CD4-positive, alpha-beta T cell treated with Interleukin-6 at 100 ng/mL for 8 hours (primary cell): Measurements from ENCODE around the gene TMPRSS3.

ENCODE experiments used
- DNase-seq: peaks from one replicate; pipeline ENCODE4 v3.0.0-alpha.2; 2020; ENCODE audit warnings: mixed read lengths, low spot score

Gene TMPRSS3

GRCh38 chr21:42350318-42350910 lies 45.4 kb downstream of the TMPRSS3 start:
- DNase-seq = no peak

DNA sequence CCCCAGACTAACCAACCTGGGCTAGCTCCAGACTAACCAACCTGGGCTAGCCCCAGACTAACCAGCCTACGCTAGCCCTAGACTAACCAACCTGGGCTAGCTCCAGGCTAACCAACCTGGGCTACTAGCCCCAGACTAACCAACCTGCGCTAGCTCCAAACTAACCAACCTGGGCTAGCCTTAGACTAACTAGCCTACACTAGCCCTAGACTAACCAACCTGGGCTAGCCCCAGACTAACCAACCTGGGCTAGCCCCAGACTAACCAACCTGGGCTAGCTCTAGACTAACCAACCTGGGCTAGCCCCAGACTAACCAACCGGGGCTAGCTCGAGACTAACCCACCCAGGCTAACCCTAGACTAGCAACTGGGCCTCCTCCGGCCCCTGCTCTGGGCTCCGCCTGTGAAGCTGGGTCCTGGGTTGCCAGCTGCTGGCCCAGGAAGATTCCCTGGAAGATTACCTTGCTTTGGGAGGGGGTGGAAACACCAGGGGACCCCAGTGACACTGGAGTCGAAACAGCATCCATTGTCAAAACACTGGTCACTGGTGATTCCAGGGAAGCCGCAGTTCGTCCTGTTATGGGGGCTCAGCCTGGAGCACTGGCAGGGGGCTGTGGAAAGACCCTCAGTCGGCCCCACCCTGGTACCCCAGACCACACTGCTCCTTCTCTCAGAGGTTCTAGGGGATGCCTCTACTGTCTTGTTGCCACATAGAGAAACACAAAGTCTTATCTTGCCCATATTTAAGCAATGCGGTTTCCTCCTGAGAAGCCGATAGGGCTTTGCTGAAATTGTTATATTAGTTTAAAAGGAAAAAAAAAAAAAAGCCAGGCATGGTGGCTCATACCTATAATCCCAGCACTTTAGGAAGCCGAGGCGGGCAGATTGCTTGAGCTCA lies 46.2 kb downstream of the TMPRSS3 start:
- DNase-seq = no peak

GRCh38 chr21:42348762-42349161 lies 47.1 kb downstream of the TMPRSS3 start:
- no peak for DNase-seq

DNA sequence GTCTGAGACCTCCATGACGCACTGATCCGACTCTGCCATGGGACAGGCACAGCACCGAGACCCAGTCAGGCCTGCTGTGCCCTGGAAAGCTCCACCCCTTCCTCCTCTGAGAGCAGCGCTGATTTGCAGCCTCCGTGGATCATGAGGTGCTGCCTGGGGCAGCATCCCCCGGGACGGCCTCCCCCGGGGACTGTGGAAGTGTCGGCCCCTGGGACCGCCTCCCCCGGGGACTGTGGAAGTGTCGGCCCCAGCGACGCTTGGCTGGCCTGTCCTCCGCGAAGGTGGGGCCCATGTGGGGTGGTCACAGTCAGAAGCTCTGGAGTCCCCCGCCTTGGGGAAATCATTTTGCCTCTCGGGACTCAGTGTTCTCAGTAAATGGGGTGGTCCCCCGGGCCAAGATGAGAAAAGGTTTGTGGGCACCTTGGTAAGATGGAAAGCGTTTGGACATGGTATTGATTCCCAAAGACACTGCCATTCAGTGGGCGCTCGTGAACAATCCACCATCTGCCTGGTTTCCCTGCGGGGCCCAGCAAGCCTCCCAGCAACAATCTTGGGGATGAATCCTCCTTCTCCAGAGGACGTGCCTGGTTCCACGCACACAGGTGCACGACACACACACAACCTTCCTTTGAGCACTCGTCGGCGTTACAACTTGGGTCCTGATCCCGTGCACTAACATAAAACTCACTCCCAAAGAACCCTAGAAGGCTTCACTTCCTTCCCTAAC lies 48.1 kb downstream of the TMPRSS3 start:
- no peak for DNase-seq

GRCh38 chr21:42346866-42347600 lies 48.8 kb downstream of the TMPRSS3 start:
- DNase-seq = no peak

DNA sequence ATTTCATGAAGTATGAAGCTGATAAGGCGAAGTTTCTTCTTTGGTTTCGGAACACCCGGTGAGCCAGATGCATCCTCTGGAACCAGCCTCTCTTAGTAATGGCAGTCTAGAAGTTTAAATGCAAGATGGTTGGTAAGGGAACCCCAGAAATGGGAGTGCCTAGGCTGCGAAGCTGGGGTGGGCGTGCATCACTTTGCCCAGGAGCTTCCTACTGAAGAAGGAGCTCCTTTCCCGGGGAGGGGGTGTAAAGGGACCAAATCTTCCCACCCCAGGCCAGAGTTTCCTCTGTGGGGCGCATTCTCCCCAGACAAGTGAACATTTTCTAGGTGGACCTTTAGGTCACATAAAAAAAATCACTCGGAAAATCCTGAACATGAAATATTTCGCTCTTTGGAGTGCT lies 49.4 kb downstream of the TMPRSS3 start:
- no peak for DNase-seq

GRCh38 chr21:42344631-42345030 lies 51.2 kb downstream of the TMPRSS3 start:
- DNase-seq = no peak

GRCh38 chr21:42343963-42344510 lies 51.8 kb downstream of the TMPRSS3 start:
- no peak for DNase-seq

DNA sequence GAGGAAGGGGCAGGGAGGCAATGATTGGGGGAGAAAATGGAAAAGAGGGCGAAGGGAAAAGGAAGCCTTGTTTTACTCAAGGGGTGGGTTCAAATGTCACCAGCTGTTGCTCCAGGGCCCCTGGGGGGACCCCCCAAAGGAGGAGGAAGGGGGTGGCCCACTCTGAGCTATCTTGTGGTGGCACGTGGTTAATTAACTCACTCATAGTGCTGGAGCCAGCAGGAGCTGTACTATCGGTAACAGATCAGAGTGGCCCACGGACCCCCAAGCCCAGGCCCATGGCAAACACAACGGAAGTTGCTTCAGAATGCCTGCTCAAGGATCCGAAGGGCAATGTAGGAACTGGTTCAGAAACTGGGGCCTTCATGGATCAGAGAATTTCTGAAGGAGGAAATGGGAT lies 52.3 kb downstream of the TMPRSS3 start:
- no peak for DNase-seq

DNA sequence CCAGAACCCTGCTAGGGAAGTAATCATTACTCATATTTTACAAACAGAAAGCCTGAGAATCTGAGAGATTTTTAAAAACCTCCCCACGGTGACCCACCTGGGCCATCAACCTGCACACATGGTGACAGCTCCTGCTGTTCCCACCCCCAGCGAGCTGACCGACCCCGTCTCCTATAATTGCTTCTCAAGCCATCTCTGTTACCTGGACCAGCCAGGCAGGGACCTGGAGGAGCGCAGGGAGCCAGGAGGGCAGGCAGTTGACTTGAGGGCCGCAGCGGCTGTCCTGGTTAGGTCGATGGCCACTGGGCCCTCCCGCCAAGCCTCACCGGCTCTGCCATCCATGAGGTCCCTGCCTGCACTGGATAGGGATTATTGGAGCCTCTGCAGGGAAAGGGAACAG lies 52.8 kb downstream of the TMPRSS3 start:
- DNase-seq = no peak

DNA sequence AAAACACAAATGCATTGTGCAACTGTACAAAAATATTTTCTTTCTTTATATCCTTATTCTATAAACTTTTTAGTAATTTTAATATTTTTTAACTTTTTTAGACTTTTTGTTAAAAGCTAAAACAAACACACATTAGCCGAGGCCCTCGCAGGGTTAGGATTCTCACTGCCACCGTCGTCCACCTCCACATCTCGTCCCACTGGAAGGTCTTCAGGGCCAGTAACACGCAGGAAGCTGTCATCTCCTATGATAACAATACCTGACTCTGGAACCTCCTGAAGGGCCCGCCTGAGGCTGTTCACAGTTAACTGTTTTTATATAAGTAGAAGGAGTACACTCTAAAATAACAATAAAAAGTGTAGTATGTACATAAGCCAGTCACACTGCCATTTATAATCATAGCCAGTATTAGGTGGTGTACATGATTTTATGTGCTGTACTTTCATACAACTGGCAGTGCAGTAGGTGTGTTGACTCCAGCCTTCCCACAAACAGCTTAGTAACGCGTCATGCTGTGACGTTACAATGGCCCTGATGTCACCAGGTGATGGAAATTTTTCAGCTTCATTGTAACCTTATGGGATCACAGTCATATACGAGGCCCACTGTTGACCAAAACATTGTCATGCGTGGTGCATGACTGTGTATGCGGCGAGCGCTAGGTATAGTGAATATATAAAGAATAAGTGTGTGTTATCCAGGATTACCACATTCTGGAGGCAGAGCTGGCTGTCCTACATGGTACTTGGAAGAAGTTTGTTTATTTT lies 53.9 kb downstream of the TMPRSS3 start:
- no peak for DNase-seq

GRCh38 chr21:42340187-42341050 lies 55.4 kb downstream of the TMPRSS3 start:
- no peak for DNase-seq

DNA sequence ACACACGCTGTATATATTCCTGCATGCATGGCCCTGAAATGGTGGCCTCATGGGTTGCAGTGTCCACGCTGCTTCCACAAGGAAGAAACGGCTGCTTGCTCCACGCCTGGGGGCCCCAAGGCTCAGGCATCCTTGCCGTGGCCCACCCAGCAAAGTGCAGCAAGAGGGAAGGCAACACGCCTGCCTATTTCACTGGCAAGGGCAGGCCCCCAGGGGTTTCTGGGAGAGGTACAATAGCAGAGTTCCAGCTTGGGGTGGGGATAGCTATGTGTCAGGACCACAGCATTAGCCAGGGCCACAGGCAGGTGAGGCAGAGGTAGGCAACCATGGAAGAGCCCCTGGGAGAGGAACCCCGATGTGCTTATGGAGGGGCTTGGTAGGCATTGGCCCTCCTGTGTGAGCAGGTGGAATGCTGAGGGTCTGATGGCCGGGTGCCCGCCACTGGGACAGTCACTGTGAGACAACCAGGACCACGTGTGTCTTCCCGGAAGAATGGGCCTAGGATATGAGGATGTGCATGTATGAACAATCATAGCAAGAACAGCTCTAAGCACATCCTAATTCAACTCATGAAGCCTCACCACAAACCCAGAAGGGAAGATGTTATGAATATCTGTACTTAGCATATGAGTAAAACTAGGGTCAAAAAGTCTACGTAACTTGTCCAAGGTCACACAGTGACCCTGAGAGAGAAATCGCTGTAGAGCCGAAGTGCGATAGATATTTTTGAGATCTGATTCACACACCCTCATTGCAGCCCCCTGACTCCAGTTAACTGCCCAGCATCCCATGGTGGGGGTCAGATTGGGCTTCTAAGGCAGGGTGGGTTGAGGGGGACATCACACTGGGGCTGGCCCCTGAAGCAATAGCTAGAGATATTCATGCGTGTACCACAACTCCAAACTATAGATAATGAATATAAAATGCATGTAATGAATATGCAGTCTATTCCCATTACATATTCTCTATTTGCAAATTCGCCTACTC lies 56.8 kb downstream of the TMPRSS3 start:
- DNase-seq = no peak

GRCh38 chr21:42337830-42338728 lies 57.8 kb downstream of the TMPRSS3 start:
- peak; percentile 77 for DNase-seq

- no peak for DNase-seq
Observed at GRCh38 chr21:42337276-42337675, 58.6 kb downstream of the TMPRSS3 start.

DNA sequence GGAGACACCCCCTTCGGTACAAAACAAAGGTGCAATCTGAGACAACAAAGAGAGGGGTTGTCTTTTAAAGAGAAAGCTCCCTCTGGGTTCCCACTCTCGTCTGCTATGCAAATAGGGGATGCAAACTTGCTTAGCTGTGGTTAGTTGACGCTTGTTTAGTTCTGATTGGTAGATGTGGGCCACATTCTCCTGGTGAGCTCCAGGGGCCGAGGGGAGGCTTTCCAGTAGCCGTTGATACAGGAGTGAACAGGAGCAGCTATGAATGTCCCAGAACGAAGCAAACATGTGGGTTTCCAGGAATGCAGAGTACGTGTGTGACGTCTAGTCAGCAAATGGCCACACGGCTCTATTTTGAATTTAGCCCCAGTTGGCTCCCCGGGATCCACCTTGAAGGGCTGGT lies 59.8 kb downstream of the TMPRSS3 start:
- DNase-seq = no peak

DNA sequence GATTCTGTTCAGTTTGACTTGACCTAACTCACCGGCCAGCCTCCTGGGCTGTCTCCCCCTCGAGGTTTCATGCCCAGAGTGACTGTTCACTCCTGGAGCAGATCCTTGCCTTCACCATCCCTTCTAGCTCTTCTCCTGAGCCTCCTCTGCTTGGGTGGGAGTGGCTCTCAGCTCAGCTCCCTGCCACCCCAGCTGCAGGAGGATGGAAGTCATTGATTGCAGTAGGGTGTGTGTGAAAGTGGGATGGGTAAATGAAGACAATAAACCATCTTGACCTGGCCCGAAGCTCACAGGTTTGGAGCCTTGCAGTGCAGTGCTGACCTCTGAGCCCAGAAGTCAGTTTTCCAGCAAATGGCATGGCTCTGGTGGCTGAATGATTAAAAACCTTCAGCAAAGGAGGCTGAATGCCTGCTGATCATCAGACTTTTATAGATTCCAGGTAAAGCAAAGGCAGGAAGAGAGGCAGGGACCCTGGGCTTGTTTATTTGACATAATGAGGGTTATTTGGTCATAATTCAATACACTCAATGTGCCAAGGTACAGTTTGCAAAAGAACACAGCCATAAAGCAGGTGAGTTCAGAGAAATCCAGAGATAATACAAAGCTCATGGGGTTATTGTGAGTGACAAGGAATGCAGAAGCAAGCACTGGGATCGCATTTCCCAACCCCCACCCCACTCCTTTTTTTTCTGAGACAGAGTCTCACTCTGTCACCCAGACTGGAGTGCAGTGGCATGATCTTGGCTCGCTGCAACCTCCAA lies 63.1 kb downstream of the TMPRSS3 start:
- no peak for DNase-seq
